ENCODE measurements around the gene FSD1L. TPM values are rescaled to one million over a fixed set of nuclear protein-coding genes. Genes with fewer than 3 reads are reported as not detected.
A peak's percentile ranks its signal among the peaks of the same experiment; 100 is the strongest.

FSD1L gene
- total RNA-seq, 4 donors from 2014 or later: 8.5 to 19.6 (median 12.4) TPM

DNA sequence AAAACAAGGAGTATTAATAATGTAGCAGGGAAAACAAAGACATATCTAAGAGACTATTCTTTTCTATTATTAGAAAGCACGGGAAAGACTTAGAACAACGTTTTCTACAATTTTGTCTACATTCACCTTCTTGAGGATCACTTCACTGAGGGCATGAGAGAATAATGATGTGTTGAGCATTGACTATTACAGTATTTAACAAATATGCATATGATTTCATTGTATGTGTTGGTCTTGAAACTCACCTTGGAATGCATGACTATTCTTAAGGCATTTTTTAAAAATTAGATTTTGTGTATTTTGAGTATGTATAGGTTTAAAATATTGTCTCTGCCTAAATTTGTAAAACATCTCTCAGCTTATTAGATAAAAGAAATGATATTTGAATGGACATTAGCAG is 1.2 kb downstream of the FSD1L start:
- Histone ChIP-seq H3K27ac (peak overlapping the region; percentile 93 to 96 (median 95)), H3K36me3 (no peaks in the 10 kb centered on the region), H3K27me3 (no peaks in the 10 kb centered on the region), H3K9me3 (no peaks in the 10 kb centered on the region), H3K4me1 (peaks cover 42 to 51% of the 10 kb centered on the region in 2 donors), H3K4me3 (peak overlapping the region; percentile 70 to 94 (median 74))
- intact Hi-C loops (cut with DNase I; ENCODE audit: low total_unique reads) (loop anchor here (10.0 kb wide), 2 partner anchors 106 to 454 kb away; partner anchors contain the start of gene FKTN), in situ Hi-C loops (cut with MboI; ENCODE audit: low sequenced_read_pairs in 4 of 4) (loop anchor here in 2 of 4 donors (25.0 kb wide), 2 partner anchors 238 to 263 kb away; partner anchors contain the start of gene TMEM38B (in 1 of the 2))
- no peak for DNase-seq
- no peak for ATAC-seq
- no peak for TF ChIP-seq POLR2A (IDR thresholded peaks at IDR 0.05)
- TF ChIP-seq, protein P1, sequence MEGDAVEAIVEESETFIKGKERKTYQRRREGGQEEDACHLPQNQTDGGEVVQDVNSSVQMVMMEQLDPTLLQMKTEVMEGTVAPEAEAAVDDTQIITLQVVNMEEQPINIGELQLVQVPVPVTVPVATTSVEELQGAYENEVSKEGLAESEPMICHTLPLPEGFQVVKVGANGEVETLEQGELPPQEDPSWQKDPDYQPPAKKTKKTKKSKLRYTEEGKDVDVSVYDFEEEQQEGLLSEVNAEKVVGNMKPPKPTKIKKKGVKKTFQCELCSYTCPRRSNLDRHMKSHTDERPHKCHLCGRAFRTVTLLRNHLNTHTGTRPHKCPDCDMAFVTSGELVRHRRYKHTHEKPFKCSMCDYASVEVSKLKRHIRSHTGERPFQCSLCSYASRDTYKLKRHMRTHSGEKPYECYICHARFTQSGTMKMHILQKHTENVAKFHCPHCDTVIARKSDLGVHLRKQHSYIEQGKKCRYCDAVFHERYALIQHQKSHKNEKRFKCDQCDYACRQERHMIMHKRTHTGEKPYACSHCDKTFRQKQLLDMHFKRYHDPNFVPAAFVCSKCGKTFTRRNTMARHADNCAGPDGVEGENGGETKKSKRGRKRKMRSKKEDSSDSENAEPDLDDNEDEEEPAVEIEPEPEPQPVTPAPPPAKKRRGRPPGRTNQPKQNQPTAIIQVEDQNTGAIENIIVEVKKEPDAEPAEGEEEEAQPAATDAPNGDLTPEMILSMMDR (IDR thresholded peaks at IDR 0.05 in 4 of 5, conservative IDR thresholded peaks at IDR 0.05 in 1 of 5): no peak

DNA sequence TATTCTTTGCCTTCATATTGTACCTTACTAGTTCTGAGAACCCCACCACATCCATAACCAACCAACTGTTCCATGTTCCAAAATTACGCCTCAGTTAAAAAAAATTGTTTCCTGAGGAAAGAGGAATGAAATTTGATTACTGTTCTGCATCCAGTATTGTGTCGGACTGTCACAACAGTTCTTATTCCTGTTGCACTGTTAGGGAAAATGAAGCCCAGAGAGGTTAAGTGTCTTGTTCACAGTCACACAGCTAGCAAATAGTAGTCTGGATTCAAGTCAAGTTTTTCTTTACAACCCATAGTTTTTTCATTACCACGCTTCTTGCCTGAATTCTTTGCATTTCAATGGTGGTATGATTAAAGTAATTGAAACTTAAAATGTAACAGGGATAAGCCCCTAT is 4.4 kb downstream of the FSD1L start:
- ATAC-seq (no peak), DNase-seq (no peak)
- Histone ChIP-seq H3K4me1 (peaks cover 35 to 40% of the 10 kb centered on the region in 2 donors), H3K4me3 (no peak overlapping the region), H3K27me3 (no peaks in the 10 kb centered on the region), H3K36me3 (no peaks in the 10 kb centered on the region), H3K9me3 (no peaks in the 10 kb centered on the region), H3K27ac (no peak overlapping the region)
- in situ Hi-C loops (cut with MboI; ENCODE audit: low sequenced_read_pairs in 4 of 4) (loop anchor here in 1 of 4 donors (25.0 kb wide), 2 partner anchors 110 to 235 kb away; partner anchors contain the start of genes FKTN and TMEM38B), intact Hi-C loops (cut with DNase I; ENCODE audit: low total_unique reads) (no loop called here)
- TF ChIP-seq, protein P1 (IDR thresholded peaks at IDR 0.05 in 4 of 5, conservative IDR thresholded peaks at IDR 0.05 in 1 of 5): no peak
- no peak for TF ChIP-seq POLR2A (IDR thresholded peaks at IDR 0.05)

DNA sequence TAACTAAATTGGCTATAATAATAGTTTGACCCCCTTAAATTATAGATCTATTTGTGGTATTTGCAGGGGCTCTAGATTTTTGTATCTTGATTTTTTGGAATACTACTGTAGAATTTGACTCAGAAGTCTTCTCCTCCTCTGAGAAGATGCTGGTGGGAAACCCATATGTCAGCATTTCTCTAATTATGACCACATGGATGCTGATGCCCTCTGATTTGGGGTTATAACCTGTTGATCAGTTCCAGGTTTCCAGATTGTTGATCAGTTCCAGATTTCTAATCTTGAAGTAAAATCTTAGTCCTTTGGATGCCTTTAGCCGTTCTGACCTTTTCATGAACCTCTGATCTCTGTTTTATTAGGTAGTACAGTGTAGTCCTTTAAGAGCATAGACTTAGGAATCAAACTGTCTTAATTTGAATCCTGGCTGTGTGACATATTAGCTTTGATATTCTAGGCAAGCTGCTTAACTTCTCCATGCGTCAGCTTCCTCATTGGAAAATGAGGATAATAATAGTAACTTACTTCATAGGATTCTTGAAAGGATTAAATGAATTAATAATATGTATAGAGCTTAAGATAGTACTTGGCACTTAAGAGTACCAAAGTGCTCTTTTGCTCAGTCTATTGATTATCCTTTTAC is 8.1 kb downstream of the FSD1L start:
- Histone ChIP-seq H3K36me3 (no peaks in the 10 kb centered on the region), H3K4me1 (peaks cover 35 to 43% of the 10 kb centered on the region in 2 donors), H3K9me3 (no peaks in the 10 kb centered on the region), H3K27ac (peak overlapping the region; percentile 83 to 88 (median 86)), H3K27me3 (no peaks in the 10 kb centered on the region), H3K4me3 (no peak overlapping the region)
- in situ Hi-C loops (cut with MboI; ENCODE audit: low sequenced_read_pairs in 4 of 4) (loop anchor here in 1 of 4 donors (25.0 kb wide), 2 partner anchors 106 to 231 kb away; partner anchors contain the start of genes FKTN and TMEM38B), intact Hi-C loops (cut with DNase I; ENCODE audit: low total_unique reads) (no loop called here)
- TF ChIP-seq, protein P1 (IDR thresholded peaks at IDR 0.05 in 4 of 5, conservative IDR thresholded peaks at IDR 0.05 in 1 of 5): no peak
- no peak for TF ChIP-seq POLR2A (IDR thresholded peaks at IDR 0.05)
- no peak for ATAC-seq
- no peak for DNase-seq

DNA sequence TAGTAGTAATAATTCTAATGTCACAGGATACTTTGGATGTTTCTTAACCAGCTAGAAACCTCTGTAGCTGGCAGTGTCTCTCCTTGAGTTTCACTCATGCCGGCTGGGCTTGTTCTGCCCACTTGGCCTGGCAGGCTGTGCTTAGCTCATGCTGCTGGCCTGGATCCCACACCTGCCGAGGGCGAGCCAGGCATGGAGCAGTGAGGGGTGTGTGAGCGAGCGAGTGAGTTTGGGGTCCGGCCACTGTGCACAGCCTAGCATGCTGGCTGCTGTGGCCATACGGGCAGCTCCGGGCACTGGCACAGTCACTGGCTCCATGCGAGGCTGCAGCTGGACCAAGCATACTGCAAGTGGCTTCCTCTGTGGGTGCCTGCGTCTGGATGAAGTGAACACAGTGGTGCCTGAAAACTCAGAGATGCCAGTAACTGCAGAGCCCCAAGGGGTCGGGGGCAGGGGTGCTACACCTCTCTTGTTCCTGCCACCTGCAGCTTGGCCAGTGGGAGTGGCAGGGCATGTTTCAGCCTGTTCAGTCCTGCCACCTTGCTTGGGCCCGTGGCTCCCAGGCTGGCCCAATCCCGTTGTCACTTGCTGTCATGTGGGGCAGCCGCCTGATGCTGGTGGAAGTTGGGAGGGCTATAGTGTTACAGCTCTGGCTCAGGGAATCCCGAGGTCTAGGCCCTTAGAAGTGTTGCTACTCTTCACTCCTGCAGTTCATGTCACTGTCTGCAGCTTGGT is 9.9 kb downstream of the FSD1L start:
- Histone ChIP-seq H3K27ac (peak overlapping the region; percentile 83 to 88 (median 86)), H3K4me1 (peaks cover 35 to 43% of the 10 kb centered on the region in 2 donors), H3K4me3 (peak overlapping the region; percentile 50 to 55 (median 52))

More for the DNA sequence above, 9.9 kb downstream of the FSD1L start:
- peak in 1 of 2 donors; percentile 51 for TF ChIP-seq POLR2A (IDR thresholded peaks at IDR 0.05)
- TF ChIP-seq, protein P1 (IDR thresholded peaks at IDR 0.05 in 4 of 5, conservative IDR thresholded peaks at IDR 0.05 in 1 of 5): no peak
- no peaks in the 10 kb centered on the region for H3K36me3 ChIP-seq
- H3K27me3 ChIP-seq: no peaks in the 10 kb centered on the region
- ATAC-seq (peak; percentile 88 to 89), DNase-seq (peak; percentile 62 to 88)
- intact Hi-C loops (cut with DNase I; ENCODE audit: low total_unique reads) (no loop called here), in situ Hi-C loops (cut with MboI; ENCODE audit: low sequenced_read_pairs in 4 of 4) (loop anchor here in 1 of 4 donors (25.0 kb wide), 2 partner anchors 105 to 230 kb away; partner anchors contain the start of genes FKTN and TMEM38B)
- H3K9me3 ChIP-seq: no peaks in the 10 kb centered on the region
